Activated B cell treated with CpG ODN at 0.5 μM for 24 hours (primary cell): ENCODE measurements around the gene HNRNPR. TPM values are rescaled to one million over a fixed set of nuclear protein-coding genes. Genes with fewer than 3 reads are reported as not detected.

ENCODE experiments used
- ATAC-seq: fragments of 200-7000 bp; cut with Tn5 transposase; one replicate; pipeline ENCODE4 v1.10.0; 2021; ENCODE audit warnings: low read depth, mild to moderate bottlenecking, moderate library complexity
- CTCF ChIA-PET: fragments of 350-600 bp; sonication (Branson Sonifier 250); formaldehyde crosslinking; loops from one replicate; lab custom pipeline; 2021; ENCODE audit warnings: antibody characterized with exemption; lab: Charles Lee
- POLR2A ChIA-PET: fragments of 350-600 bp; sonication (Branson Sonifier 250); formaldehyde crosslinking; loops from one replicate; lab custom pipeline; 2021; ENCODE audit warnings: antibody characterized with exemption; lab: Charles Lee
- DNase-seq: peaks from one replicate; pipeline ENCODE4 v3.0.0; 2022
- H3K27ac Mint-ChIP-seq: one replicate; pipeline ENCODE4 v1.8.0; 2020; ENCODE audit warnings: mixed read lengths
- H3K27me3 Mint-ChIP-seq: one replicate; pipeline ENCODE4 v1.8.0; 2021; ENCODE audit warnings: mixed read lengths
- H3K36me3 Mint-ChIP-seq: one replicate; pipeline ENCODE4 v1.8.0; 2021; ENCODE audit warnings: low read depth, mixed read lengths
- H3K4me1 Mint-ChIP-seq: one replicate; pipeline ENCODE4 v1.8.0; 2021; ENCODE audit warnings: mixed read lengths
- H3K4me3 Mint-ChIP-seq: one replicate; pipeline ENCODE4 v1.8.0; 2020; ENCODE audit warnings: mild to moderate bottlenecking, mixed read lengths
- H3K9me3 Mint-ChIP-seq: one replicate; pipeline ENCODE4 v1.8.0; 2020; ENCODE audit warnings: mixed read lengths
- CTCF ChIP-seq: fragments of 200-600 bp; IDR thresholded peaks from one replicate; pipeline ENCODE4 v1.8.0; 2022; ENCODE audit warnings: antibody characterized with exemption, mild to moderate bottlenecking
- intact Hi-C: fragments of 100-400 bp; cut with micrococcal nuclease; formaldehyde crosslinking; loops from one replicate; pipeline ENCODE4 v1.15.1; 2024
- total RNA-seq: library from RNA; stranded (reverse); gene quantifications from 2 replicates; pipeline ENCODE4 v1.2.3, GENCODE V29; 2022

Gene HNRNPR
- total RNA-seq, 1 donor from 2014 or later = 171 TPM

GRCh38 chr1:23343221-23344110 is 618 bp downstream of the HNRNPR start:
- Mint-ChIP-seq H3K27me3 (no peaks in the 10 kb centered on the region), H3K4me1 (peaks cover 57% of the 10 kb centered on the region), H3K27ac (peak overlapping the region; percentile 85), H3K9me3 (no peaks in the 10 kb centered on the region), H3K36me3 (peaks cover 21% of the 10 kb centered on the region), H3K4me3 (peak overlapping the region; percentile 92)
- ChIA-PET POLR2A (interaction anchor here (0.6 to 3.5 kb wide), 34 partner anchors 10 to 1995 kb away, joined by 3 to 136 read pairs (median 5); partner anchors contain the start of genes ASAP3, E2F2, ELOA and KDM1A), CTCF (interaction anchor here (1.3 kb wide), 1 partner anchor 18 kb away, joined by 4 read pairs; no protein-coding TSS in a partner anchor)
- intact Hi-C loops = loop anchor here (1.0 to 10.0 kb wide), 7 partner anchors 25 to 1071 kb away; partner anchors contain the start of genes ASAP3, E2F2, NIPAL3 and STPG1
- ATAC-seq (peak; percentile 12), DNase-seq (no peak)
- no peak for TF ChIP-seq CTCF

GRCh38 chr1:23341931-23342692 is 2.0 kb downstream of the HNRNPR start:
- Mint-ChIP-seq H3K27ac (peak overlapping the region; percentile 38), H3K27me3 (no peaks in the 10 kb centered on the region), H3K9me3 (no peaks in the 10 kb centered on the region), H3K36me3 (peaks cover 33% of the 10 kb centered on the region), H3K4me1 (peaks cover 63% of the 10 kb centered on the region), H3K4me3 (peak overlapping the region; percentile 92)
- intact Hi-C loops = loop anchor here (5.0 to 10.0 kb wide), 3 partner anchors 165 to 1073 kb away; partner anchors contain the start of genes NIPAL3 and STPG1
- DNase-seq = no peak
- POLR2A ChIA-PET = interaction anchor here (0.6 to 1.4 kb wide), 2 partner anchors 26 to 1127 kb away, joined by 4 to 5 read pairs; no protein-coding TSS in a partner anchor
- CTCF ChIA-PET = no interaction called here
- ATAC-seq = no peak
- no peak for TF ChIP-seq CTCF

GRCh38 chr1:23339632-23340031 is 4.5 kb downstream of the HNRNPR start:
- no peak for DNase-seq
- intact Hi-C loops = loop anchor here (5.0 to 10.0 kb wide), 3 partner anchors 162 to 1075 kb away; partner anchors contain the start of genes NIPAL3 and STPG1
- ChIA-PET POLR2A (interaction anchor here (0.9 kb wide), 1 partner anchor 29 kb away, joined by 4 read pairs; no protein-coding TSS in a partner anchor), CTCF (no interaction called here)
- no peak for ATAC-seq
- Mint-ChIP-seq H3K4me1 (peaks cover 59% of the 10 kb centered on the region), H3K27me3 (no peaks in the 10 kb centered on the region), H3K36me3 (peaks cover 44% of the 10 kb centered on the region), H3K9me3 (no peaks in the 10 kb centered on the region), H3K4me3 (peak overlapping the region; percentile 29), H3K27ac (no peak overlapping the region)
- no peak for TF ChIP-seq CTCF

GRCh38 chr1:23337869-23338268 is 6.2 kb downstream of the HNRNPR start:
- Mint-ChIP-seq H3K4me1 (peaks cover 52% of the 10 kb centered on the region), H3K36me3 (peaks cover 57% of the 10 kb centered on the region), H3K4me3 (no peak overlapping the region), H3K9me3 (no peaks in the 10 kb centered on the region), H3K27me3 (no peaks in the 10 kb centered on the region), H3K27ac (no peak overlapping the region)
- ATAC-seq (no peak), DNase-seq (no peak)
- ChIA-PET POLR2A (no interaction called here), CTCF (interaction anchor here (1.1 kb wide), 1 partner anchor 12 kb away, joined by 3 read pairs; no protein-coding TSS in a partner anchor)
- TF ChIP-seq CTCF = no peak
- intact Hi-C loops = no loop called here
